ENCODE results near the gene HAND1.

HAND1 gene

DNA sequence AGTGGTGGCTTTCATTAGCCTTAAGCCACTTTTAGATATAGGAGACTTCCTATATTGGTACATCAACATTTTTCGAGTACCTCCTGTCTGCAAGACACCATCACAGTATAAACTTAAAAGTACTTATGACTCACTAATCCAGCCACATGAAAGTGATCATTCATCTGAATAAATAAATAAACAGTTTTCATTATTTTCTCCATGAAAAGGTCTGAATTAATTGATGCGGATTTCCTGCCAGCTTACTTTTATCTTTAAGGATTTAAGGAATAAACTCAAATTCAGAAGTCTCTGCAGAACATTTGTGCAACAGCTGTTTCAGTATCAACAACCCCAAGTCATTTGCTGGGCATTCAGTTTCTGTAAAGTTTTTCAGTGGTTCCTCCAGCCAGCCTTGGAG is 28.2 kb downstream of the HAND1 start:
- DNase-seq = no peak

DNA sequence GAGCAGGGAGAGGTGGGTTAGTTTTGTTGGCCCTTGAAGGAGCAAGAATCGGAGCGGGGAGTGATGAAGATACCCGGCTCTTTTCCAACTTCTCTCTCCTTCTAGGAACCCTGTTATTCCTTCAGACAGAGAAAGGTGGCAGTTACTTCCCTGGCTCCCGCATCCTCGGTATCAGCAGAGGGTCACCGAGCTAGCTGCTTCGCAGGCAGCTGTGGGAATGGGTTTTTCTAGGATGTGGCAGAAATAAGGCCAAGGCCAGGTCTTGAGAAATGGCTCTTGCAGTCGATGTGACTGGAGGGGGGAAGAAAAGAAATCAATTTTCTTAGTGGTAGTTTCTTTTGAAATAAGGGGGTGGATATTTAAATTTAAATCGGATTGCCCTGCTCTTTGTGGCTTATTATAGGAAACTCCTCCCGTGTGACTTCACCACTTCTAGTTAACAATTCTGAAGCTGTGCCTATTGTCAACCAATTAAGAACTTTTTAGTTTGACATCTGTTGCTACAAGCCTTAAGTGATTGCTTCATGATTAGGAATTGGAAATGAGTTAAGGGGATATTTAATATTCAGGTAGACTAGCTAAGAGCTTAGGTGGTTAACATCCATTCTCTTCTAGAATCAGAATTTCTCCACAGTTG is 30.8 kb downstream of the HAND1 start:
- no peak for DNase-seq

DNA sequence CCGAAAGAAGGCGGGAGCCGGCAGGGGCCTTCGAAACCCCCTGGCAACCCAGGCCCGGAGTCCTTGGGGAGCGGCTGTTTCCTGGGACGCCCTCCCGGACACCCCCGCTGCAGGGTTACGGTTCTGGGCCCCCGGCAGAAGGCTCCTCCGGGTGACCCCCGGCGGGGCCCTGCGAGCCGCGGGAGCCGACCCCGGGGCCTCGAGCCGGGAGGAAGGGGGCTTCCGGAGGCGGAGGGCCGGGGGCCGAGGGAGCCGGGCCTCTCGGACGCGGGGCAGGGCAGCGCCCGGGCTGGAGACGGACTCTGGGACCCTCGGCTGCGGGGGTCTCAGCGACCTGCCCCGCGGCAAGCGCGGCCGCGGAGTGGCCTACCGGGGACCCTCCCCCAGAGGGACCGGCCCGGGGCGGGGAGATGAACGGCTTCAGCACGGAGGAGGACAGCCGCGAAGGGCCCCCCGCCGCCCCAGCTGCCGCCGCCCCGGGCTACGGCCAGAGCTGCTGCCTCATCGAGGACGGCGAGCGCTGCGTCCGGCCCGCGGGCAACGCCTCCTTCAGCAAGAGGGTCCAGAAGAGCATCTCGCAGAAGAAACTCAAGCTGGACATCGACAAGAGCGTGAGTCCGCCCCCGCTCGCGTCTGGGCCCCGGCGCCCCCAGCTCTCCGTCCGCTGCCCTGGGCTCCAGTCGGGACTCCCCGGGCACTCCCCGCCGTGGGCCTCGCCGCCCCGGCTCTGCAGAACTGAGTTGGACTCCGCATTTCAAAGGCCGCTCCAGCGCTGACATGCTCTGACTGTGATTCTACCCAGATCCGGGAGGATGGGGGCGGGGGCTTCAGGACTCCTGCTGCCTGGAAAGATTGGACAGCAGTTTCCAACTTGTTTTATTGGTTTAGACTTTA is 31.6 kb downstream of the HAND1 start:
- DNase-seq = no peak

DNA sequence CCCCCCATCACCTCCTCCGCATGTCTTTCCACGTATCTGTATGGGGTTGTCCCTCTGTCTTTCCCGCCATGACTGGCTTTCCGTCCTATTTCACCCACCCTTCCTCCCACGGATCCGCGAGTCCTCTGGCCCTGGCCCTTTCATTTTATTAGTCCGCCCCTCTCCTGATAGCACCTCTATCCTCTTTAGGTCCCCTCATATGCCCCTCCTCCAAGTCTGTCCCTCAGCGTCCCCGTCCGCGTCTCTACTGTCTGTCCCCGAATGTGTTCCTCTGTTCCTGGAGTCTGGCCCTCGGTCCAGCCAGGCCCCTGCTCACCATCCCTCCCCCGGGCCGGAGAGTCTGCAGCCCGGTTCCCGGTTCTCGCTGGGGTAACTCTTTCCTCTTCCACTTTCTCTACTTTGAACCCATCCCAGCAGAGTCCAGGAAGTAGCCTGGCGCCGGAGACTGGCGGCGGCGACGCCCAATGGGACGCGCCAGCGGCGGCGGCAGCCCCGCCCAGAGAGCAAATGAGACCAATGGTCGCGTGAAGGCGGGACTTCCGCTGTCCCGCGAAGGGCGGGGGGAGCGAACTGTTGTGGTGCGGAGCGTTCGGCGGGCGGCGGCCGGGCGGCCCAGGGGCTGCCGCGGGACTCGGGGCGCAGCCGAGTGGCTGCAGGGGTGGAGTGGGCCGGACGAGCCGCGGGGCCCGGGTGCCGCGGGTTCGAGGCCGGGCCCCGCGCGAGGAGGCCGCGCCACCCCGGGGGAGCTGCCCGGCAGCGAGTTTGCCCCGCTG is 32.4 kb downstream of the HAND1 start, which contains the start of gene SAP30L:
SAP30L (plus strand) TSS at position 576 of the 773 bp plus-strand sequence. CDS start 608 bp downstream, outside the sequence.
- DNase-seq = peak; percentile 36

DNA sequence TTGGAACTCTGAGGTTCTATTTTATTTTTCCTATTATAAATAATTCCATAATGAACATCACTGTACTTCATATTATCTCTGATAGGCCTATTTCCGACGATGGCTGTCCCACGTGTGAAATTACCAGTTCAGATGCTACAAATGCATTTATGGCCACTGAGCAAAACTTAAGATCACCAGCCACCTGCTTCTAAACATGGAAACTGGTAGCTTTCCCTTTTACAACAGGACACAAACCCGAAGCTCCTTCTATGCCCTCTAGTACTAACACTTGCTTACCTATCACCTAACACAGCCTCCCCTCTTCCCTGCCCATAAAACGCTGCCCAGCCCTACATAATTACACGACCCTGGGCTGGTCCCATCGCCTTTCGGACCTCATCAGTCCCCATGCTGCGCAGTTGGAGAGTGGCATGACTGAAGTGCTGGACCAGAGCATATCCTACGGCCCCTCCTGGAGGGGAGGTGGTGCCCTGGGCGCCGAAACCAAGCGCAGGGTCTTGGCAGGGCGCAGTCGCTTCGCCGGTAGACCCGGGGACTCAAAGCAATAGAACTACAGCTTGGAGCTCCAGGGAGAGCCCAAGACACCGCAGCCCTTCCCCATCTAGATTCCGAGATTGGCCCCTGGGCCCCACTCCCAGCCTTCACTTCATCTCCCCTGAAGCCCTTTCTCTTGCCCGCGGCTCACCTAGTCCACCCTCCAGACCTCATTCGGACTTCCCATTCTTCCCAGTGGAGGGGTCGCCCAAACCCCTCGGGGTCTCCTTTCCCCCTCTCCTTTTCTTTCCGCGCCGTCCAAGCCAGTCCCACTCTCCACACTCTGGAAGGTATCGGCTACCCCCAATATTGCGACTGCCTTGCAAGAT is 33.2 kb downstream of the HAND1 start:
- no peak for DNase-seq

DNA sequence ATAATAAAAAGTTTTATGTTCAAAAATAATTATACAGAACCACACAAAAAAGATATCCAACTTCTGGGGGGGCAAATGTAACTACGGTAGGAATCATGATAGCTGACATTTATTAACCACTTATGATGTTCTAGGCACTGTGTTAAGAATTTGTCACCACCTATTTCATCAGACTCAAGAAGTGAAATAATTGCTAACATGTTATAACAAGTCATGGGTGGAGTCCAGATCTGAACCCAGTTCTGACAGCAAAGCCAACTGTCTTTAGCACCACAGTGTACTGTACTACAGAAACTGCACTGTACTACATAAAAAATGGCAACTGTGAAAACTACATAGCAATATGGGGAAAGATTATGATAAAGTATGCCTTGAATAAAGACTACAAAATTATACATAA is 35.2 kb downstream of the HAND1 start:
- no peak for DNase-seq

DNA sequence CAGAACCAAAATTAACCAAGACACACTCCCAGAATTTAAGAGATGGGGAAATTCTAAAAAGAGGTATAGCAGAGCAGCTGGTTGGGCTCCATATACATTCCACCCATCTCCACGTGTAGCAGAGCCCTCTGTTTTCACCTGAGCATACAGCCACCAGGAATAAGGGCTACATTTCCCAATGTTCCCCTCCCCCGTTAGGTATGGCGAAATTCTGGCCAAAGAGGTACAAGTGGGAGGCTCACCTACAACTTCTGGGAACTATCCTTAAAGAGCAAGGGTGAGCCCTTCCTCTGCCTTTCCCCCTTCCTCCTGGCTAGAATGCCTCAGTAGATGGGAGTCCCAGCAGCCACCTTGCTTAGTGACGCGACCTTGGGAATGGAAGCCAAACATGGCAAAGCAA is 37.5 kb downstream of the HAND1 start:
- DNase-seq = no peak

DNA sequence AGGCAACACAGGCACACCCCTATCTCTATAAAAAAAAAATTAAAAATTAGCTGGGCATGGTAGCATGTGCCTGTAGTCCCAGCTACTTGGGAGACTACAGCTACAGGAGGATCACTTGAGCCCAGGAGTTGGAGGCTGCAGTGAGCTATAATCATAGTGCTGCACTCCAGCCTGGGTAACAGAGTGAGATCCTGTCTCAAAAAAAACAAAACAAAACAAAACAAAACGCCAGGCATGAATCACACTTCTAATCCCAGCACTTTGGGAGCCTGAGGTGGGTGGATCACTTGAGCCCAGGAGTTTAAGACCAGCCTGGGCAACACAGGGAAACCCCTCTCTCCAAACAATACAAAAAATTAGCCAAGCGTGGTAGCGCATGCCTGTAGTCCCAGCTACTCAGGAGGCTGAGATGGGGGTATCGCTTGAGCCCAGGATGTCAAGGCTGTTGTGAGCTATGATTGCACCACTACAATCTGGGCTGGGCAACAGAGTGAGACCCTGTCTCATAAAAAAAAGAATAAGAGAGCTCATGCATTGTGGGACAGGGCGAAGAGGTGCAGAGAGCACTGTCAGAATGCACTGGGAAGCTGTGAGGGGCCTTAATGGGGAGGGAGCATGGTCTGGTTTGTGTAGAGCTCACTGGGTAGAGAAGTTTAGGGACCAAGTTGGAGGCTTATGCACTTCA is 40.6 kb downstream of the HAND1 start:
- DNase-seq = no peak

DNA sequence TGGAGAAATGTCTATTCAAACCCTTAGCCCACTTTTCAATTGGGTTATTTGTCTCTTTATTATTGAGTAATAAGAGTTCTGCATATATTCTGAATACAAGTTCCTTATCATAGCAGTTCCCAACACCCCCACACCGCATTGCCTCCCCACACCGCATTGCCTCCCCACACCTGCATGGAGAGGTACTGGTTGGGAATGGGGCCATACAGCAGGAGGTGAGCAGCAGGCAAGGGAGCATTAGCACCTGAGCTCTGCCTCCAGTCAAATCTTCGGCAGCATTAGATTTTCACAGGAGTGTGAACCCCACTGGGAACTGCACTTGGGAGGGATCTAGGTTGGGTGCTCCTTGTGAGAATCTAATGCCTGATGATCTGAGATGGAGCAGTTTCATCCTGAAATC is 42.8 kb downstream of the HAND1 start:
- DNase-seq = no peak

DNA sequence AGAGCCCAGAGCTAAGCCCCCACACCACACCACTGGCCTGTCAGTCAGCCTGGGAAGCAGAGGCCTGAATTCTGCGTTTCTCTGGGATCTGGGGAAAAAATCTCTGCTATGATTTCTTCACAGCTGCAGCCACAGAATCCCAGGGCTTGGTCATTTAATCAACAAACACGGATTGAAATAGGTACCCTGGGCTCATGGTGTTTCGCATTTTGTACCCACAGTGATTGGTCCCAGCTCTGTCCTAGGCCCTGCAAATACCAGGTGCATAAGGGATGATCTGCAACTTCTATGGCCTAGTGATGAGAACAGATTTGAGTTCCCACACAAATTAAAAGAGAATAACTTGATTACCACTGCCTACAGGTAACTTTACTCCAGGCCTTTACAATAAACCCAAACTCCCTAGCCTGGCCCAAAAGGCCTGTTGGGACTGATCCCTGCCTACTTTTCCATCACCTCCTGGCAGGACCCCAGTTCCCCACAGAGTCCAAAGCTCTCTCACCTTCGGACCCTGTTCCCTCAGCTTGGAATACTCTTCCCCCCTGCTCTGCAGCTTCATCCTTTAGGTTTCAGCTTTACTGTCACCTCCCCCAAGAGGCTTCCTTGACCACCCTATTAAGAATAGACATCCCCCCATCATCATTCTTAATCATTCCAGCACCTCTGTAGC is 46.9 kb downstream of the HAND1 start:
- DNase-seq = no peak

DNA sequence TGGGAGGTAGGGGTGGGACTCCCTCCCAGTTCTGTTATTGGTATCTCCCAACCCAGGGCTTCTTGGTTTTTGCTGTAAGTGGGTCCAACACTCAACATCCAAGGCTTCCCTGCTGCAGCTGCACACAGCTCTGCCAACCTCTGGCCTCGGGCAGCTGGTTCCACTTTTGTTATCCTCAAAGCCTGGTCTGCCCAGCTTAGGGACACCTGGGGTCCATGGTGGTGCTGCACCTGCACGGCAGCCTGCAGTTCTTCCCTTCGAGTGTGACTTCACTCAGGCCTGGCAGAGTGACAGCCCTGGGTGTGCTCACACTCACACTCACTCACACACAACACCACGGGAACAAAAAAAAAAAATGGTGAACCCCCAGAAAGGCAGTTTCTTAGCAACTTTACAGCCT is 47.6 kb downstream of the HAND1 start:
- no peak for DNase-seq

DNA sequence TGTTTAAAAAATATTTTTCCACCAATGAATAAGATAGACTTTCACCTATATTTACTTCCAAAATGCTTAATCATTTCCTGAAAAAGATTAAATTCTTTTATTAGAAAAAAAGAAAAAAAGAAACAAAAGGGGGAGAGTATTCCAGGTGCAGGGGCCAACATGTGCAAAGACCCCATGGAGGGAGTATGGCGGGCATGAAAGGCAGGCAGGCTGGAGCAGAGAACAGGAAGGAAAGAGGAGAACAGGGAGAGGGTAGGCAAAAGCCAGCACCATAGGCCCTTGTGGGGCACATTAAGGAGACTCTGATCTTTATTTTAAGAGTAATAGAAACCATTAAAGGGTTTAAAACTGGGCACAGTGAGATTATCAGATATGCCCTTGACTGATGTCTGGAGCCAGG is 48.7 kb downstream of the HAND1 start:
- DNase-seq = no peak

DNA sequence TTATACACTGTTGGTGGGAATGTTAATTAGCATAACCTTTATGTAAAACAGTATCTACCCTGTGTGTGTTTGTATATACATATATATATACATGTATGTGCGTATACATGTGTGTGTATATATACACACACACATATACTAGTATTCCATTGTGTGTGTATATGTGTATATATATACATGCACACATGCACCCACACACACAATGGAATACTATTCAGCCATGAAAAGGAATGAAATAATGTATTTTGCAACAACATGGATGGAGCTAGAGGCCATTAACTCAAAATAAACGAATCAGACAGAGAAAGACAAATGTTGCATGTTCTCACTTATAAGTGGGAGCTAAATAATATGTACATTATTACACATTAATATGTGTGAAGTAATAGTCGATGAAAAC is 49.8 kb downstream of the HAND1 start:
- no peak for DNase-seq

All from DMS79 (cell line).